HG02852 (cell line): ENCODE measurements around the gene NAP1L4.
A peak's percentile ranks its signal among the peaks of the same experiment; 100 is the strongest.

Source experiments
- ATAC-seq: cut with Tn5 transposase; IDR thresholded peaks from one replicate; pipeline ENCODE4 v1.9.1; 2021; ENCODE audit warnings: mild to moderate bottlenecking, moderate library complexity; ENCODE audit not compliant: unreplicated experiment

Gene NAP1L4

GRCh38 chr11:2992234-2992996, at the start of gene NAP1L4:
Gene NAP1L4 (minus strand): TSS chr11:2992329. CDS start chr11:2979220, 13,109 bp downstream.
- ATAC-seq, result peak; percentile 83

- ATAC-seq, result no peak
Observed at GRCh38 chr11:3040881-3041280, 48.8 kb upstream of the NAP1L4 start.

GRCh38 chr11:3037945-3038271, 45.8 kb upstream of the NAP1L4 start:
- ATAC-seq, result no peak

GRCh38 chr11:3037040-3037944, 45.2 kb upstream of the NAP1L4 start:
- no peak for ATAC-seq

- no peak for ATAC-seq
Observed at GRCh38 chr11:3036419-3036818, 44.3 kb upstream of the NAP1L4 start.

- no peak for ATAC-seq
Observed at GRCh38 chr11:3035333-3035732, 43.2 kb upstream of the NAP1L4 start.

- ATAC-seq, result no peak
Observed at GRCh38 chr11:3030289-3031070, 38.4 kb upstream of the NAP1L4 start.

- ATAC-seq, result no peak
Observed at GRCh38 chr11:3028813-3029212, 36.7 kb upstream of the NAP1L4 start.

GRCh38 chr11:3026803-3027202, 34.7 kb upstream of the NAP1L4 start:
- no peak for ATAC-seq

GRCh38 chr11:3022982-3023381, 30.9 kb upstream of the NAP1L4 start:
- ATAC-seq, result no peak

- ATAC-seq, result peak; percentile 74
Observed at GRCh38 chr11:3022300-3022967, 30.3 kb upstream of the NAP1L4 start.

GRCh38 chr11:3021125-3021524, 29.0 kb upstream of the NAP1L4 start:
- ATAC-seq, result no peak

- no peak for ATAC-seq
Observed at GRCh38 chr11:3020011-3020410, 27.9 kb upstream of the NAP1L4 start.

GRCh38 chr11:3018596-3018995, 26.5 kb upstream of the NAP1L4 start:
- no peak for ATAC-seq

GRCh38 chr11:3016861-3017260, 24.7 kb upstream of the NAP1L4 start:
- ATAC-seq, result no peak

GRCh38 chr11:3015796-3016195, 23.7 kb upstream of the NAP1L4 start:
- no peak for ATAC-seq

GRCh38 chr11:3014943-3015342, 22.8 kb upstream of the NAP1L4 start:
- ATAC-seq, result no peak

GRCh38 chr11:3014057-3014938, 22.2 kb upstream of the NAP1L4 start:
- ATAC-seq, result no peak
